Mesenteric fat pad (tissue), 1 donor: ENCODE measurements around the gene MSX2. TPM values are rescaled to one million over a fixed set of nuclear protein-coding genes. Genes with fewer than 3 reads are reported as not detected.

Source experiments
- DNase-seq: peaks from one replicate; pipeline ENCODE4 v3.0.0-alpha.2; 2020; ENCODE audit warnings: low spot score
- microRNA-seq: library from miRNA; unstranded; fragments of <30 nt; microRNA quantifications from one replicate; pipeline ENCODE4 v1.2.0, GENCODE V29; 2020; ENCODE audit warnings: borderline number of aligned reads
- total RNA-seq: library from RNA; stranded (reverse); fragmentation: NEBNext Ultra II Directional; extraction: Animal tissue kit (Norgen Biotek cat#: 25700); gene quantifications from one replicate; pipeline ENCODE4 v1.2.1, GENCODE V29; 2021
- donor health status: DM: yes; HTN: yes; CAD: no.

Gene MSX2
- total RNA-seq, 1 donor from 2014 or later = 1.8 TPM

GRCh38 chr5:174767670-174768069 lies 43.3 kb downstream of the MSX2 start:
- no peak for DNase-seq

- no peak for DNase-seq
Measured at GRCh38 chr5:174769005-174769404, 44.6 kb downstream of the MSX2 start.

- DNase-seq = no peak
Measured at GRCh38 chr5:174773371-174773770, 49.0 kb downstream of the MSX2 start.

GRCh38 chr5:174775081-174775480 lies 50.7 kb downstream of the MSX2 start:
- no peak for DNase-seq

GRCh38 chr5:174777111-174777510 lies 52.7 kb downstream of the MSX2 start:
- DNase-seq = no peak

- DNase-seq = no peak
Measured at GRCh38 chr5:174777583-174777982, 53.2 kb downstream of the MSX2 start.

Small RNA genes within 50 kb of the gene (microRNA-seq; reads per million reads assigned to microRNA genes)
- not detected for gene MIR4634
